HG03280 (cell line): ENCODE data around the gene NFX1.

Experiments used
- ATAC-seq: cut with Tn5 transposase; IDR thresholded peaks from one replicate; pipeline ENCODE4 v1.9.1; 2021; ENCODE audit warnings: mild to moderate bottlenecking, moderate library complexity; ENCODE audit not compliant: unreplicated experiment

NFX1 gene

GRCh38 chr9:33290247-33291030 lies at the start of gene NFX1:
Gene NFX1, plus strand, starts transcription at chr9:33290516. Its CDS starts 57 bp downstream, at chr9:33290573.
- ATAC-seq: peak; percentile 85

GRCh38 chr9:33241298-33241697 lies 49.0 kb upstream of the NFX1 start:
- ATAC-seq: no peak

- ATAC-seq: no peak
These were observed 47.6 kb upstream of the NFX1 start for GRCh38 chr9:33242609-33243134.

GRCh38 chr9:33244137-33244784 lies 46.1 kb upstream of the NFX1 start:
- no peak for ATAC-seq

- no peak for ATAC-seq
These were observed 45.0 kb upstream of the NFX1 start for GRCh38 chr9:33245341-33245740.

- ATAC-seq: no peak
These were observed 44.0 kb upstream of the NFX1 start for GRCh38 chr9:33246269-33246860.

GRCh38 chr9:33248606-33249005 lies 41.7 kb upstream of the NFX1 start:
- ATAC-seq: peak; percentile 5

GRCh38 chr9:33249087-33249658 lies 41.1 kb upstream of the NFX1 start:
- ATAC-seq: peak; percentile 58

GRCh38 chr9:33249983-33250382 lies 40.3 kb upstream of the NFX1 start:
- no peak for ATAC-seq

- no peak for ATAC-seq
These were observed 39.8 kb upstream of the NFX1 start for GRCh38 chr9:33250458-33250995.

GRCh38 chr9:33254211-33254610 lies 36.1 kb upstream of the NFX1 start:
- no peak for ATAC-seq

- no peak for ATAC-seq
These were observed 35.3 kb upstream of the NFX1 start for GRCh38 chr9:33255014-33255413.

- ATAC-seq: no peak
These were observed 34.8 kb upstream of the NFX1 start for GRCh38 chr9:33255471-33255870.

GRCh38 chr9:33256236-33256635 lies 34.1 kb upstream of the NFX1 start:
- ATAC-seq: no peak

- ATAC-seq: no peak
These were observed 33.0 kb upstream of the NFX1 start for GRCh38 chr9:33257276-33257675.

GRCh38 chr9:33260372-33260771 lies 29.9 kb upstream of the NFX1 start:
- ATAC-seq: no peak

GRCh38 chr9:33263131-33264002 lies 26.9 kb upstream of the NFX1 start:
- ATAC-seq: peak; percentile 2

- peak; percentile 24 for ATAC-seq
These were observed 26.3 kb upstream of the NFX1 start for GRCh38 chr9:33264003-33264472.

GRCh38 chr9:33264473-33265177 lies 25.7 kb upstream of the NFX1 start, which contains the start of the genes BAG1 and CHMP5:
Gene BAG1, minus strand, starts transcription at chr9:33264708.
Gene CHMP5, plus strand, starts transcription at chr9:33265049. Its CDS starts 30 bp downstream, at chr9:33265079.
- ATAC-seq: peak; percentile 86
